Caco-2 (cell line): ENCODE measurements around the gene STAT1. TPM values are rescaled to one million over a fixed set of nuclear protein-coding genes. Genes with fewer than 3 reads are reported as not detected.

Source experiments
- BruUV-seq: library from RNA; stranded (reverse); fragments of 400-500 nt; replicated peaks from 2 replicates; lab custom pipeline; 2021; lab: Mats Ljungman, UMichigan
- CTCF ChIA-PET: fragments of 300-600 bp; sonication (Branson Sonifier 250); formaldehyde crosslinking; loops from one replicate; lab custom pipeline; 2022; ENCODE audit warnings: antibody characterized with exemption; lab: Charles Lee
- POLR2A ChIA-PET: fragments of 300-600 bp; sonication (Branson Sonifier 250); formaldehyde crosslinking; loops from one replicate; lab custom pipeline; 2022; ENCODE audit warnings: antibody characterized with exemption; lab: Charles Lee
- DNase-seq, 2 experiments: peaks; one replicate each; pipeline versions ENCODE4 v3.0.0 to v3.0.0-alpha.2; 2020 to 2022
- H3K27me3 ChIP-seq: replicated peaks from 2 replicates; pipeline ENCODE4 v1.6.0; 2011; ENCODE audit warnings: low read length; ENCODE audit not compliant: control insufficient read depth, insufficient read depth
- H3K36me3 ChIP-seq: 2 replicates; pipeline ENCODE4 v1.5.1; 2011; ENCODE audit warnings: low read length; ENCODE audit not compliant: control insufficient read depth, insufficient read depth
- H3K4me1 ChIP-seq: fragments of 250-450 bp; sonication (Bioruptor Pico); 2 replicates; pipeline ENCODE4 v1.5.1; 2020; ENCODE audit warnings: mild to moderate bottlenecking
- H3K4me3 ChIP-seq: 2 replicates; pipeline ENCODE4 v1.5.1; 2011; ENCODE audit warnings: low read depth, mild to moderate bottlenecking, control low read depth, low read length
- H3K9me3 ChIP-seq: fragments of 250-450 bp; sonication (Bioruptor Pico); 2 replicates; pipeline ENCODE4 v1.5.1; 2020; ENCODE audit warnings: mild to moderate bottlenecking, moderate library complexity
- H3K27ac Mint-ChIP-seq: one replicate; pipeline ENCODE4 v1.8.0; 2022; ENCODE audit warnings: mixed read lengths; ENCODE audit not compliant: unreplicated experiment
- H3K27me3 Mint-ChIP-seq: one replicate; pipeline ENCODE4 v1.8.0; 2022; ENCODE audit warnings: mixed read lengths; ENCODE audit not compliant: insufficient read depth, unreplicated experiment
- H3K36me3 Mint-ChIP-seq: one replicate; pipeline ENCODE4 v1.8.0; 2022; ENCODE audit warnings: mild to moderate bottlenecking, mixed read lengths; ENCODE audit not compliant: insufficient read depth, unreplicated experiment
- H3K4me1 Mint-ChIP-seq: one replicate; pipeline ENCODE4 v1.8.0; 2022; ENCODE audit warnings: low read depth, mixed read lengths; ENCODE audit not compliant: unreplicated experiment
- H3K4me3 Mint-ChIP-seq: one replicate; pipeline ENCODE4 v1.8.0; 2022; ENCODE audit warnings: mild to moderate bottlenecking, moderate library complexity, mixed read lengths; ENCODE audit not compliant: unreplicated experiment
- H3K9me3 Mint-ChIP-seq: one replicate; pipeline ENCODE4 v1.8.0; 2022; ENCODE audit warnings: mixed read lengths; ENCODE audit not compliant: unreplicated experiment
- CTCF ChIP-seq, 2 experiments: fragments of 200-600 bp in 1 of 2; IDR thresholded peaks; 1 replicate in 1 of 2; 2 replicates in 1 of 2; pipeline versions ENCODE4 v1.5.1 to v1.8.0; 2011 to 2022; ENCODE audit warnings: antibody characterized with exemption in 1 of 2, control low read depth in 1 of 2, inconsistent platforms in 1 of 2, low read depth in 1 of 2, low read length in 1 of 2, mild to moderate bottlenecking in 1 of 2, moderate library complexity in 1 of 2; ENCODE audit not compliant: insufficient read depth in 1 of 2, severe bottlenecking in 1 of 2, unreplicated experiment in 1 of 2
- intact Hi-C: fragments of 100-400 bp; cut with micrococcal nuclease; formaldehyde crosslinking; loops from one replicate; pipeline ENCODE4 v1.10.0; 2022; ENCODE audit not compliant: unreplicated experiment
- total RNA-seq: library from RNA; stranded (reverse); gene quantifications from 2 replicates; pipeline ENCODE4 v1.2.3, GENCODE V29; 2022

The STAT1 gene
- total RNA-seq, 1 experiment from 2014 or later: 126 TPM

- H3K27ac Mint-ChIP-seq: no peak overlapping the region
- no peaks in the 10 kb centered on the region for H3K36me3 ChIP-seq
- H3K27me3 Mint-ChIP-seq: peaks cover 12% of the 10 kb centered on the region
- no peaks in the 10 kb centered on the region for H3K9me3 Mint-ChIP-seq
- no peaks in the 10 kb centered on the region for H3K4me1 Mint-ChIP-seq
- DNase-seq: no peak
- no peaks in the 10 kb centered on the region for H3K4me1 ChIP-seq
- intact Hi-C loops: no loop called here
- H3K36me3 Mint-ChIP-seq: no peaks in the 10 kb centered on the region
- no peaks in the 10 kb centered on the region for H3K27me3 ChIP-seq
- ChIA-PET POLR2A (no interaction called here), CTCF (no interaction called here)
- TF ChIP-seq CTCF (IDR thresholded peaks at IDR 0.05; ENCODE audit: insufficient read depth in 1 of 2, low read depth in 1 of 2, low read length in 1 of 2, severe bottlenecking in 1 of 2, unreplicated experiment in 1 of 2): no peak
- no peak overlapping the region for H3K4me3 Mint-ChIP-seq
- no peak overlapping the region for H3K4me3 ChIP-seq
- H3K9me3 ChIP-seq: no peaks in the 10 kb centered on the region
- BruUV-seq: no TSS peak
These were observed 45.3 kb upstream of the STAT1 start for GRCh38 chr2:191059308-191059707.

GRCh38 chr2:191056228-191056627 lies 42.3 kb upstream of the STAT1 start:
- intact Hi-C loops: no loop called here
- H3K9me3 Mint-ChIP-seq: no peaks in the 10 kb centered on the region
- H3K4me3 Mint-ChIP-seq: no peak overlapping the region
- POLR2A ChIA-PET: no interaction called here
- H3K36me3 Mint-ChIP-seq: no peaks in the 10 kb centered on the region
- Histone ChIP-seq H3K9me3 (no peaks in the 10 kb centered on the region), H3K27me3 (no peaks in the 10 kb centered on the region), H3K4me3 (no peak overlapping the region), H3K36me3 (no peaks in the 10 kb centered on the region), H3K4me1 (peaks cover 3% of the 10 kb centered on the region; the same call in 1 of the 2 replicates)
- BruUV-seq: no TSS peak
- TF ChIP-seq CTCF (IDR thresholded peaks at IDR 0.05; ENCODE audit: insufficient read depth in 1 of 2, low read depth in 1 of 2, low read length in 1 of 2, severe bottlenecking in 1 of 2, unreplicated experiment in 1 of 2): no peak
- no peak overlapping the region for H3K27ac Mint-ChIP-seq
- H3K27me3 Mint-ChIP-seq: peaks cover 10% of the 10 kb centered on the region
- no peak for DNase-seq
- H3K4me1 Mint-ChIP-seq: no peaks in the 10 kb centered on the region
- CTCF ChIA-PET: no interaction called here

- CTCF ChIA-PET: interaction anchor here (0.9 to 3.8 kb wide), 6 partner anchors 97 to 312 kb away, joined by 3 to 68 read pairs (median 6); partner anchors contain the start of gene STAT4
- intact Hi-C loops: loop anchor here (5.0 kb wide), 2 partner anchors 264 to 449 kb away; no protein-coding TSS in a partner anchor
- DNase-seq: no peak
- no peaks in the 10 kb centered on the region for H3K9me3 Mint-ChIP-seq
- no peaks in the 10 kb centered on the region for H3K9me3 ChIP-seq
- no peaks in the 10 kb centered on the region for H3K36me3 Mint-ChIP-seq
- H3K4me1 Mint-ChIP-seq: no peaks in the 10 kb centered on the region
- H3K27me3 Mint-ChIP-seq: peaks cover 6% of the 10 kb centered on the region
- H3K4me3 Mint-ChIP-seq: no peak overlapping the region
- peaks cover 14% of the 10 kb centered on the region for H3K4me1 ChIP-seq
- no peak for TF ChIP-seq CTCF (IDR thresholded peaks at IDR 0.05; ENCODE audit: insufficient read depth in 1 of 2, low read depth in 1 of 2, low read length in 1 of 2, severe bottlenecking in 1 of 2, unreplicated experiment in 1 of 2)
- no peaks in the 10 kb centered on the region for H3K36me3 ChIP-seq
- no peak overlapping the region for H3K4me3 ChIP-seq
- BruUV-seq: no TSS peak
- H3K27me3 ChIP-seq: no peaks in the 10 kb centered on the region
- POLR2A ChIA-PET: no interaction called here
- no peak overlapping the region for H3K27ac Mint-ChIP-seq
These were observed 39.3 kb upstream of the STAT1 start for GRCh38 chr2:191053256-191053655.
